Tibial artery (tissue), 4 donors: ENCODE results near the gene USP6NL.

Experiments used
- DNase-seq, 2 donors: peaks; one replicate each; pipeline ENCODE4 v3.0.0-alpha.2; 2019
- H3K27ac ChIP-seq, 2 donors: fragments of 200-600 bp; sonication (generic) in 1 of 2; 1 replicate in 1 of 2; 2 replicates in 1 of 2; pipeline ENCODE4 v1.5.1; 2018 to 2019; ENCODE audit warnings: mild to moderate bottlenecking in 1 of 2
- H3K27me3 ChIP-seq, 2 donors: fragments of 200-600 bp; sonication (generic) in 1 of 2; one replicate each; pipeline versions ENCODE4 v1.5.1 to v1.6.0; 2016 to 2019
- H3K36me3 ChIP-seq, 3 donors: fragments of 200-600 bp; sonication (generic) in 2 of 3; one replicate each; pipeline ENCODE4 v1.5.1; 2016 to 2019; ENCODE audit warnings: mild to moderate bottlenecking in 2 of 3
- H3K4me1 ChIP-seq, 4 donors: fragments of 200-600 bp; sonication (generic) in 2 of 4; 1 replicate in 3 of 4; 2 replicates in 1 of 4; pipeline ENCODE4 v1.5.1; 2016 to 2019
- H3K4me3 ChIP-seq, 2 donors: fragments of 200-600 bp; sonication (generic) in 1 of 2; 1 replicate in 1 of 2; 2 replicates in 1 of 2; pipeline ENCODE4 v1.5.1; 2018 to 2019; ENCODE audit warnings: mild to moderate bottlenecking in 2 of 2
- H3K9me3 ChIP-seq, 3 donors: fragments of 200-600 bp; sonication (generic) in 1 of 3; one replicate each; pipeline ENCODE4 v1.5.1; 2016 to 2019
- CTCF ChIP-seq, 2 experiments: fragments of 200-600 bp in 1 of 2; fragments of 450-650 bp in 1 of 2; IDR thresholded peaks; one replicate each; pipeline ENCODE4 v1.5.1; 2017 to 2019; ENCODE audit warnings: antibody characterized with exemption in 2 of 2, mild to moderate bottlenecking in 1 of 2, moderate library complexity in 1 of 2
- intact Hi-C: fragments of 100-400 bp; cut with DNase I; formaldehyde crosslinking; loops from one replicate; pipeline ENCODE4 v1.15.0; 2023; ENCODE audit warnings: low total_unique reads

Gene USP6NL

GRCh38 chr10:11443468-11444154 lies 167.8 kb downstream of the USP6NL start:
- DNase-seq, result no peak
- Histone ChIP-seq H3K9me3 (no peaks in the 10 kb centered on the region), H3K27me3 (peaks cover 0 to 4% of the 10 kb centered on the region in 2 donors), H3K27ac (no peak overlapping the region), H3K4me3 (no peak overlapping the region), H3K4me1 (no peaks in the 10 kb centered on the region), H3K36me3 (no peaks in the 10 kb centered on the region)
- intact Hi-C loops, result no loop called here
- no peak for TF ChIP-seq CTCF (IDR thresholded peaks at IDR 0.05)

DNA sequence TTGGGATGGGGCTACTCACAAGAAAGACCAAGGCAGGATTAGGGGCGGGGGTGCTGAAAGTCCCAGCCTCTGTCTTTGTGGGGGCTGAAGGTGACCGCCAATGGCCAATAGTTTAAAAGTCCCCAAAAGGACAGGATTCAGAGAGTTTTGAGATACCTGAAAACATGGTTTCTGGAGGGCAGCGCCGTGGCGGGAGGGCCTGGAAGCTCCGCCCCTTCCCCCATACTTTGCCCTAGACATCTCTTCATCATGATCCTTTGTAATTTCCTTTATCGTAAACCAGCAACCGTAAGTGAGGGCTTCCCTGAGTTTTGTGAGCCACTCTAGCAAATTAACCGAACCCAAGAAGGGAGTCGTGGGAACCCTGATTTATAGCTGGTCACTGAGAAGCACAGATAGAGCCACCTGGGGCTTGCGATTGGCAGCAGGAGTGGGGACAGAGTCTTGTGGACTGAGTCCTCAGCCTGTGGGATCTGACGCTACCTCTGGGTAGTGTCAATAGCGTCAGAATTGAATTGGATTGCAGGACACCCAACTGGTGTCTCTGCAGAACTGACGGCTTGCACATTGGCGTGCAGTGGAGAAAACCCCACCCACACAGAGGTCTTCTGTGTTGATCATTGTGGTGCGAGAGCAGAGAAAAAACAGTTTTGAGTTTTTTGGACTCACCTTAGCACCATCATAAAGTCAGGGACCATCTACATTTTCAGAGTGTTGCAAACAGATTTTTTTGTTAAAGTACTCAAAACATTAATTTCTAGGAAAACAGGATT lies 169.3 kb downstream of the USP6NL start:
- H3K27ac ChIP-seq, result no peak overlapping the region
- TF ChIP-seq CTCF (IDR thresholded peaks at IDR 0.05), result no peak
- H3K36me3 ChIP-seq, result no peaks in the 10 kb centered on the region
- no peaks in the 10 kb centered on the region for H3K9me3 ChIP-seq
- intact Hi-C loops, result no loop called here
- no peak for DNase-seq
- peaks cover 0 to 8% of the 10 kb centered on the region in 2 donors for H3K27me3 ChIP-seq
- H3K4me1 ChIP-seq, result no peaks in the 10 kb centered on the region
- no peak overlapping the region for H3K4me3 ChIP-seq

GRCh38 chr10:11441151-11441535 lies 170.3 kb downstream of the USP6NL start:
- Histone ChIP-seq H3K27me3 (peaks cover 0 to 6% of the 10 kb centered on the region in 2 donors), H3K36me3 (no peaks in the 10 kb centered on the region), H3K27ac (no peak overlapping the region), H3K9me3 (no peaks in the 10 kb centered on the region), H3K4me3 (no peak overlapping the region), H3K4me1 (no peaks in the 10 kb centered on the region)
- DNase-seq, result no peak
- intact Hi-C loops, result no loop called here
- TF ChIP-seq CTCF (IDR thresholded peaks at IDR 0.05), result no peak

DNA sequence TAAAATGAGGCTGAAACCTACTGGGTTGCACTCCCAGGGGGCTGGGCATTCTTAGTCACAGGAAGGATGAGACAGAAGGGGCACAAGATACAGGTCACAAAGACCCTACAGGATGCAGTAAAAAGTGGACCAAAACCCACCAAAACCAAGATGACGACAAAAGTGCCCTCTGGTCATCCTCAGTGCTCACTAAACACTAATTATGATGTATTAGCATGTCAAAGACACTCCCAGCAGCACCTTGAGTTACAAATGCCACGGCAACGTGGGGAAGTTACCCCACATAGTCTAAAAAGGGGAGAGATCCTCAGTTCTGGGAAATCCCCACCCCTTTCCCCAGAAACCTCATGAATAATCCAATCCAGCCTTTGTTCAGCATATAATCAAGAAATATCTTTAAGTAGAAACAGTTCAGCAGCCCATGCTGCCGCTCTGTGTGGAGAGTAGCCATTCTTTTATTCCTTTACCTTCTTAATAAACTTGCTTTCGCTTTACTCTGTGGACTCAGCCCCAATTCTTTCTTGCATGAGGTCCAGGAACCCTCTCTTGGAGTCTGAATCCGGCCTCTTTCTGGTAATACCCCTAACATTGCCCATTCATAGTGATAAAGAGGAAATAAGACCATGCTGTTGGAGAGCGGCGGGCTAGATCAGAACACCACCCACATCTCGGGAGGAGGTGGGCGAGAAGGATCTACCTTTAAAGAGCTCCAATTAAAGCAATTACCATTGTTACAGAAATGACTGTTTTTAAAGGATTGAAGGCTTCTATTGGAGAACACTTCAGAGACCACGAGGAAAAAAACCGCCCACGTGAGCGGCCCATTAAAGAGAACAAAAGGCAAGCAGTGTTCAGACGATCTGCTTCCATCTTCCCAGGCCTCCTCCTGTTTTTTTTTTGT lies 170.9 kb downstream of the USP6NL start:
- Histone ChIP-seq H3K9me3 (no peaks in the 10 kb centered on the region), H3K36me3 (no peaks in the 10 kb centered on the region), H3K4me3 (no peak overlapping the region), H3K27ac (no peak overlapping the region), H3K4me1 (no peaks in the 10 kb centered on the region), H3K27me3 (peaks cover 0 to 6% of the 10 kb centered on the region in 2 donors)
- intact Hi-C loops, result no loop called here
- no peak for DNase-seq
- TF ChIP-seq CTCF (IDR thresholded peaks at IDR 0.05), result no peak

DNA sequence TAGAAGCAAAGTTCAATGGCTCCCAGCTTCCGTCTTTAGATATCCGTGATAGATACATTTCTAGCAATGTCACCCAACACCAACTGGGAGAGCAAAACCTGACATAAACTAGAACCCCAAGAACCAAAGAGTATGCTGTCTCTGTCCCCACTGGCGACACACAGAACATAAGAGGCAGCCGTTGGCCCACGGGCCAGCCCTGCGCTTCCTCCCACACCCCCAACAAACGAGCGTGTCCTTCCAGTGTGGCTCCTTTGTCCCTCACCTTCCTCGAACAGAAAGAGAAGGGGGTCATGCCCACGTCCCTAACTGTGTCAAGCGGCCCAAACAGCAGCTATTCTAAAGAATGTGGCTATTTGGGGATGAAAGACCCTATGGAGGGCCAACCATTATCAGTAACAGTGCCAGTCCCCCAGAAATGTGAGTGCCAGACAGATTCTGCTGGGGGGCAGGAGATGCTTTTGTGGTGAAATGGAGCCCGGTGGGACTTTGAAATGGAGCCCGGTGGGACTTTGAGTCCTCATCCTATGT lies 171.9 kb downstream of the USP6NL start:
- Histone ChIP-seq H3K4me3 (no peak overlapping the region), H3K4me1 (no peaks in the 10 kb centered on the region), H3K27me3 (peaks cover 0 to 6% of the 10 kb centered on the region in 2 donors), H3K27ac (no peak overlapping the region), H3K9me3 (no peaks in the 10 kb centered on the region), H3K36me3 (no peaks in the 10 kb centered on the region)
- no peak for TF ChIP-seq CTCF (IDR thresholded peaks at IDR 0.05)
- intact Hi-C loops, result no loop called here
- no peak for DNase-seq
